WTC11 (cell line): ENCODE measurements around the gene KRTAP9-2. TPM values are rescaled to one million over a fixed set of nuclear protein-coding genes. Genes with fewer than 3 reads are reported as not detected.
A peak's percentile ranks its signal among the peaks of the same experiment; 100 is the strongest.
"Not testable (repeated sequence)": the region's sequence is repeated elsewhere in the genome, so short reads cannot be mapped to it uniquely, and the experiment has no call there.

Source experiments
- ATAC-seq: fragments of 200-7000 bp; cut with Tn5 transposase; 2 replicates; pipeline ENCODE4 v1.10.0; 2021; ENCODE audit warnings: mild to moderate bottlenecking, moderate library complexity
- Bru-seq: library from RNA; stranded (reverse); fragments of 400-500 nt; gene quantifications from one replicate; lab custom pipeline; 2021; lab: Mats Ljungman, UMichigan
- CTCF ChIA-PET: fragments of 300-600 bp; sonication (Branson Sonifier 250); formaldehyde crosslinking; loops from one replicate; lab custom pipeline; 2021; ENCODE audit warnings: antibody characterized with exemption; lab: Charles Lee
- POLR2A ChIA-PET: fragments of 350-600 bp; sonication (Branson Sonifier 250); formaldehyde crosslinking; loops from one replicate; lab custom pipeline; 2021; ENCODE audit warnings: antibody characterized with exemption; lab: Charles Lee
- DNase-seq: peaks from one replicate; pipeline ENCODE4 v3.0.0; 2021; ENCODE audit warnings: low spot score
- H3K27ac Mint-ChIP-seq: 2 replicates; pipeline ENCODE4 v1.8.0; 2021; ENCODE audit warnings: mixed read lengths
- H3K27me3 Mint-ChIP-seq: 2 replicates; pipeline ENCODE4 v1.8.0; 2021; ENCODE audit warnings: low read depth, mild to moderate bottlenecking, moderate library complexity, mixed read lengths
- H3K36me3 Mint-ChIP-seq: 2 replicates; pipeline ENCODE4 v1.8.0; 2021; ENCODE audit warnings: mixed read lengths
- H3K4me1 Mint-ChIP-seq: 2 replicates; pipeline ENCODE4 v1.8.0; 2022; ENCODE audit warnings: mixed read lengths
- H3K4me3 Mint-ChIP-seq: 2 replicates; pipeline ENCODE4 v1.8.0; 2021; ENCODE audit warnings: mild to moderate bottlenecking, moderate library complexity, mixed read lengths
- H3K9me3 Mint-ChIP-seq: 2 replicates; pipeline ENCODE4 v1.8.0; 2021; ENCODE audit warnings: mixed read lengths
- CREM ChIP-seq: sonication (generic); formaldehyde crosslinking; IDR thresholded peaks from 2 replicates; pipeline ENCODE4 v1.8.1; 2022; ENCODE audit warnings: mild to moderate bottlenecking, missing genetic modification reagents, moderate library complexity
- EMX1 ChIP-seq: fragments of 250-450 bp; sonication (Bioruptor Pico); IDR thresholded peaks from 2 replicates; pipeline ENCODE4 v1.8.0; 2021; ENCODE audit warnings: mild to moderate bottlenecking
- FOXP1 ChIP-seq: sonication (generic); formaldehyde crosslinking; IDR thresholded peaks from 2 replicates; pipeline ENCODE4 v1.8.0; 2022; ENCODE audit warnings: missing genetic modification reagents, mild to moderate bottlenecking, moderate library complexity, borderline replicate concordance
- GTF2I ChIP-seq: fragments of 250-450 bp; sonication (Bioruptor Pico); conservative IDR thresholded peaks from 2 replicates; pipeline ENCODE4 v1.4.0; 2021; ENCODE audit warnings: mild to moderate bottlenecking
- HMGA2 ChIP-seq: fragments of 250-450 bp; sonication (Bioruptor Pico); IDR thresholded peaks from 2 replicates; pipeline ENCODE4 v1.4.0; 2021; ENCODE audit warnings: mild to moderate bottlenecking, moderate library complexity
- IRF2 ChIP-seq: sonication (generic); formaldehyde crosslinking; IDR thresholded peaks from 2 replicates; pipeline ENCODE4 v1.8.0; 2022; ENCODE audit warnings: low read depth, missing genetic modification reagents, borderline replicate concordance
- JUN ChIP-seq: sonication (generic); formaldehyde crosslinking; IDR thresholded peaks from 2 replicates; pipeline ENCODE4 v1.8.0; 2023; ENCODE audit warnings: mild to moderate bottlenecking, missing genetic modification reagents
- NFE2L1 ChIP-seq: sonication (generic); formaldehyde crosslinking; IDR thresholded peaks from 2 replicates; pipeline ENCODE4 v1.8.1; 2023; ENCODE audit warnings: missing genetic modification reagents
- NR3C1 ChIP-seq: sonication (generic); formaldehyde crosslinking; conservative IDR thresholded peaks from 2 replicates; pipeline ENCODE4 v1.8.1; 2023; ENCODE audit warnings: low read depth, mild to moderate bottlenecking, missing genetic modification reagents
- OVOL2 ChIP-seq: fragments of 250-450 bp; sonication (Bioruptor Pico); IDR thresholded peaks from 2 replicates; pipeline ENCODE4 v1.9.0; 2021; ENCODE audit warnings: mild to moderate bottlenecking, borderline replicate concordance
- RELA ChIP-seq: sonication (generic); formaldehyde crosslinking; IDR thresholded peaks from 2 replicates; pipeline ENCODE4 v1.8.1; 2022; ENCODE audit warnings: missing genetic modification reagents, mild to moderate bottlenecking, borderline replicate concordance
- ZBTB21 ChIP-seq: sonication (generic); formaldehyde crosslinking; IDR thresholded peaks from 2 replicates; pipeline ENCODE4 v1.8.1; 2023; ENCODE audit warnings: mild to moderate bottlenecking, missing genetic modification reagents, borderline replicate concordance
- ZNF138 ChIP-seq: sonication (generic); formaldehyde crosslinking; conservative IDR thresholded peaks from 2 replicates; pipeline ENCODE4 v1.8.1; 2022; ENCODE audit warnings: mild to moderate bottlenecking, moderate library complexity, missing genetic modification reagents
- ZNF219 ChIP-seq: sonication (generic); formaldehyde crosslinking; IDR thresholded peaks from 2 replicates; pipeline ENCODE4 v1.8.0; 2023; ENCODE audit warnings: missing genetic modification reagents, mild to moderate bottlenecking, borderline replicate concordance
- ZNF317 ChIP-seq: sonication (generic); formaldehyde crosslinking; IDR thresholded peaks from 2 replicates; pipeline ENCODE4 v1.8.1; 2023; ENCODE audit warnings: low read depth, mild to moderate bottlenecking, moderate library complexity, missing genetic modification reagents, borderline replicate concordance
- ZNF423 ChIP-seq: fragments of 250-450 bp; sonication (Bioruptor Pico); IDR thresholded peaks from 2 replicates; pipeline ENCODE4 v2.1.2; 2022; ENCODE audit warnings: mild to moderate bottlenecking, moderate library complexity
- long read RNA-seq, 3 experiments: library from RNA in 1 of 3; library from capped mRNA in 1 of 3; library from polyadenylated mRNA in 1 of 3; unstranded in 2 of 3; stranded (forward) in 1 of 3; transcript quantifications; one replicate each; pipeline ENCODE4 v2.0.0, GENCODE V29; 2021
- total RNA-seq: library from RNA; stranded (reverse); gene quantifications from 3 replicates; pipeline ENCODE4 v1.2.3, GENCODE V29; 2021
- TF ChIP-seq, protein P1 (sequence below): sonication (generic); formaldehyde crosslinking; IDR thresholded peaks from 2 replicates; pipeline ENCODE4 v1.8.1; 2022; ENCODE audit warnings: mild to moderate bottlenecking, missing genetic modification reagents, moderate library complexity, borderline replicate concordance
- TF ChIP-seq, protein P2 (sequence below): fragments of 250-450 bp; sonication (Bioruptor Pico); conservative IDR thresholded peaks from 2 replicates; pipeline ENCODE4 v1.9.0; 2021; ENCODE audit warnings: mild to moderate bottlenecking
- TF ChIP-seq, protein P3 (sequence below): sonication (generic); formaldehyde crosslinking; IDR thresholded peaks from 2 replicates; pipeline ENCODE4 v1.8.0; 2022; ENCODE audit warnings: mild to moderate bottlenecking, missing genetic modification reagents
- TF ChIP-seq, protein P4 (sequence below): fragments of 250-450 bp; sonication (Bioruptor Pico); IDR thresholded peaks from 2 replicates; pipeline ENCODE4 v1.9.0; 2021; ENCODE audit warnings: mild to moderate bottlenecking
- TF ChIP-seq, protein P5 (sequence below): sonication (generic); formaldehyde crosslinking; IDR thresholded peaks from 2 replicates; pipeline ENCODE4 v1.8.1; 2023; ENCODE audit warnings: mild to moderate bottlenecking, moderate library complexity, missing genetic modification reagents

Gene KRTAP9-2, protein sequence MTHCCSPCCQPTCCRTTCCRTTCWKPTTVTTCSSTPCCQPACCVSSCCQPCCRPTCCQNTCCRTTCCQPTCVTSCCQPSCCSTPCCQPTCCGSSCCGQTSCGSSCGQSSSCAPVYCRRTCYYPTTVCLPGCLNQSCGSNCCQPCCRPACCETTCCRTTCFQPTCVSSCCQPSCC
- total RNA-seq (not detected in 3 replicates), Bru-seq, nascent RNA (not detected)
- long read RNA-seq, experiment 1, result 0 reads
- long read RNA-seq, experiment 2, result 0 reads
- long read RNA-seq, experiment 3, result 0 reads

DNA sequence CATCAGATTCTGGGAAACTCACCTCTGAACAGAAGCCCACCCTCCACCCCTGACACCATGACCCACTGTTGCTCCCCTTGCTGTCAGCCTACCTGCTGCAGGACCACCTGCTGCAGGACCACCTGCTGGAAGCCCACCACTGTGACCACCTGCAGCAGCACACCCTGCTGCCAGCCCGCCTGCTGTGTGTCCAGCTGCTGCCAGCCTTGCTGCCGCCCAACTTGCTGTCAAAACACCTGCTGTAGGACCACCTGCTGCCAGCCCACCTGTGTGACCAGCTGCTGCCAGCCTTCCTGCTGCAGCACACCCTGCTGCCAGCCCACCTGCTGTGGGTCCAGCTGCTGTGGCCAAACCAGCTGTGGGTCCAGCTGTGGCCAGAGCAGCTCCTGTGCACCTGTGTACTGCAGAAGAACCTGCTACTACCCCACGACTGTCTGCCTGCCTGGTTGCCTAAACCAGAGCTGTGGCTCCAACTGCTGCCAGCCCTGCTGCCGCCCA lies at the start of gene KRTAP9-2:
KRTAP9-2 (plus strand) TSS at position 51 of the 498 bp plus-strand sequence; CDS start at position 58, 7 bp downstream.
- H3K4me1 Mint-ChIP-seq, CTCF ChIA-PET, H3K36me3 Mint-ChIP-seq, H3K27ac Mint-ChIP-seq, H3K4me3 Mint-ChIP-seq, H3K9me3 Mint-ChIP-seq, DNase-seq, ATAC-seq, H3K27me3 Mint-ChIP-seq, POLR2A ChIA-PET: not testable (repeated sequence)
- peak; percentile 57; the same call in 1 of the 2 replicates for TF ChIP-seq ZNF423

DNA sequence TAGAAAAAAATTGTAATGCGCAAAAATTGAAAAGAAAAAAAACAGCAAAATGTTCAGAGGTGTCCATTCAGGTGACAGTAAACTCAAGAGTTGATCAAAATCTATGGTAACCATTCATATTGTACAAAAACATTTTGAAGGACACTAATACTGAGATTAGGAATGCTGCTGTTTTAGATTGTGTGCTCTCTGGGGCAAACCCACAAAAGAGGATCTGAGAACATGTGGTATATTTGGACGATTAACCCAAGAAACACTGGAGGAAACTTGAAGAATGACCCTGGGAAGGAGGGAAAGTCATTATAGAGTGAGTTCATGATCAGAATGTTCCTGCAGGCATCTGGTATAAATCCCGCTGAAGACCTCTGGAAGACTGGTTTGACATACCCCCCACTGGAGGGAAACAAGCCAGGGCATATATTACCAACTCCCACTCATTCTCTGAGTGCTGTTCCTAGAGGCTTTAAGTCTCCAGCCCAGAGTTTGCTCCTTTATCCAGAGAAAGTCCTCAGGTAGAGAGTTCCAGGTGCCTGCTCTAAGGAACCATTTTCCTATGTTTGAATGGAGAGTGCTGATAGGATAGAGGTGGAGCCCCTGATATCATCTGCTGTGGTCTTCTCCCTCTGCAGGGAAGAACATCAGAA lies 49.6 kb upstream of the KRTAP9-2 start:
- ATAC-seq (no peak), DNase-seq (no peak)
- no peak for TF ChIP-seq NFE2L1 (CRISPR knock-in tag)
- no peak for TF ChIP-seq GTF2I (CRISPR knock-in tag)
- TF ChIP-seq OVOL2 (CRISPR knock-in tag), result no peak
- TF ChIP-seq FOXP1 (CRISPR knock-in tag), result no peak
- no peak for TF ChIP-seq ZBTB21 (CRISPR knock-in tag)
- no peak for TF ChIP-seq ZNF219 (CRISPR knock-in tag)
- TF ChIP-seq, protein P1, sequence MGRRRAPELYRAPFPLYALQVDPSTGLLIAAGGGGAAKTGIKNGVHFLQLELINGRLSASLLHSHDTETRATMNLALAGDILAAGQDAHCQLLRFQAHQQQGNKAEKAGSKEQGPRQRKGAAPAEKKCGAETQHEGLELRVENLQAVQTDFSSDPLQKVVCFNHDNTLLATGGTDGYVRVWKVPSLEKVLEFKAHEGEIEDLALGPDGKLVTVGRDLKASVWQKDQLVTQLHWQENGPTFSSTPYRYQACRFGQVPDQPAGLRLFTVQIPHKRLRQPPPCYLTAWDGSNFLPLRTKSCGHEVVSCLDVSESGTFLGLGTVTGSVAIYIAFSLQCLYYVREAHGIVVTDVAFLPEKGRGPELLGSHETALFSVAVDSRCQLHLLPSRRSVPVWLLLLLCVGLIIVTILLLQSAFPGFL (CRISPR knock-in tag), result no peak
- TF ChIP-seq NR3C1 (CRISPR knock-in tag), result no peak
- TF ChIP-seq EMX1, result no peak
- TF ChIP-seq CREM (CRISPR knock-in tag), result no peak
- TF ChIP-seq, protein P2, sequence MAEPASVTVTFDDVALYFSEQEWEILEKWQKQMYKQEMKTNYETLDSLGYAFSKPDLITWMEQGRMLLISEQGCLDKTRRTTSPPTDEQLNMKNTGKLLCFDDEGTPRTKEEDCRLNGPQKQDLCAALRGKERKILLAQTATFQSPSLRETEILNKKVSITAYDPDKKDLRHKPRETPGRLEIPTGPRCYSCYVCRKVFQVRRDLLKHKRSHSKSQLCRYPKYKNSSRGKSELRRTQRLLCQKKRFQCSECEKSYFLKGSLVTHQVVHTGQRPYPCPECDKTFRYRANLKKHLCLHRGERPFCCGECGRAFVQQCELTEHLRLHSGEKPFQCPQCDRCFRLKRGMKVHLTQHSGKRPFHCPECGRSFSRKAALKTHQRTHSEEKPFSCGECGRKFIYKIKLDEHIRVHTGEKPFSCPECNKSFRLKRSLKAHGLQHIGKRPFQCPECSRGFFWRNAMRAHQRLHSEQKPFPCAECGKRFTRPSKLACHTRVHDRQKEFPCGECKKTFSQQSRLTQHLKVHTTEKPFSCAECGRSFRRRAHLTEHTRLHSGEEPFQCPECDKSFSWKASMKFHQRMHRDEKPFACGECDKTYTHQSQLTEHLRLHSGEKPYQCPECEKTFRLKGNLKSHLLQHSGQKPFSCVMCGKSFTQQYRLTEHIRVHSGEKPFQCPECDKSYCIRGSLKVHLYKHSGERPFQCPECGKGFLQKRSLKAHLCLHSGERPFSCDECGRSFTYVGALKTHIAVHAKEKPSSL (CRISPR knock-in tag), result no peak
- TF ChIP-seq, protein P3, sequence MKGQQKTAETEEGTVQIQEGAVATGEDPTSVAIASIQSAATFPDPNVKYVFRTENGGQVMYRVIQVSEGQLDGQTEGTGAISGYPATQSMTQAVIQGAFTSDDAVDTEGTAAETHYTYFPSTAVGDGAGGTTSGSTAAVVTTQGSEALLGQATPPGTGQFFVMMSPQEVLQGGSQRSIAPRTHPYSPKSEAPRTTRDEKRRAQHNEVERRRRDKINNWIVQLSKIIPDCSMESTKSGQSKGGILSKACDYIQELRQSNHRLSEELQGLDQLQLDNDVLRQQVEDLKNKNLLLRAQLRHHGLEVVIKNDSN, result no peak
- TF ChIP-seq RELA (CRISPR knock-in tag), result no peak
- no peaks in the 10 kb centered on the region for H3K4me1 Mint-ChIP-seq
- no peak overlapping the region for H3K27ac Mint-ChIP-seq
- H3K9me3 Mint-ChIP-seq, result no peaks in the 10 kb centered on the region
- ChIA-PET POLR2A (no interaction called here), CTCF (interaction anchor here (1.3 kb wide), 1 partner anchor 146 kb away, joined by 6 read pairs; no protein-coding TSS in a partner anchor)
- no peak overlapping the region for H3K4me3 Mint-ChIP-seq
- H3K27me3 Mint-ChIP-seq, result no peaks in the 10 kb centered on the region; the same call in 1 of the 2 replicates
- no peaks in the 10 kb centered on the region for H3K36me3 Mint-ChIP-seq

DNA sequence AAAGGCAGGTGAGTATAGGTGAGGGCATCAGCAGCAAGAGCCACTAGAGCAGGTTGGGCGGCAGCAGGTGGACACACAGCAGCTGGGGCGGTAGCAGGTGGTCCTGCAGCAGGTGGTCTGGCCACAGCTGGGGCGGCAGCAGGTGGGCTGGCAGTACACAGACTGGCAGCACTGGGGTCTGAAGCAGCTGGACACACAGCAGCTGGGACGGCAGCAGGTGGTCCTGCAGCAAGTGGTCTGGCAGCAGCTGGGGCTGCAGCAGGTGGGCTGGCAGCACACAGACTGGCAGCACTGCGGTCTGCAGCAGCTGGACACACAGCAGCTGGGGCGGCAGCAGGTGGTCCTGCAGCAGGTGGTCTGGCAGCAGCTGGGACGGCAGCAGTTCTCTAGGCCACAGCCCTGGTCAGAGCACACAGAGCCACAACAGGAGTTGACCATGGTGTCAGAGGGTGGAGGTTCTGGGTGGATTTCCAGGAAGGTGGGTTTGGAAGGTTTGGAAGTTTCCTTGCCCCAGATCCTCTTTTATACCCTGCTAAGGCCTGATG lies 48.6 kb upstream of the KRTAP9-2 start, which contains the start of gene KRTAP4-2:
KRTAP4-2 (minus strand) TSS at position 495 of the 545 bp plus-strand sequence; CDS start at position 438, 57 bp downstream.
- no peaks in the 10 kb centered on the region for H3K4me1 Mint-ChIP-seq
- CTCF ChIA-PET, result interaction anchor here (1.5 kb wide), 1 partner anchor 315 kb away, joined by 3 read pairs; no protein-coding TSS in a partner anchor
- no peak for DNase-seq
- no peaks in the 10 kb centered on the region for H3K9me3 Mint-ChIP-seq
- no peak for TF ChIP-seq HMGA2 (CRISPR knock-in tag)
- no peak for TF ChIP-seq IRF2 (CRISPR knock-in tag)
- TF ChIP-seq JUN (CRISPR knock-in tag), result no peak
- TF ChIP-seq ZNF423, result peak; percentile 55; the same call in 1 of the 2 replicates
- TF ChIP-seq, protein P4, sequence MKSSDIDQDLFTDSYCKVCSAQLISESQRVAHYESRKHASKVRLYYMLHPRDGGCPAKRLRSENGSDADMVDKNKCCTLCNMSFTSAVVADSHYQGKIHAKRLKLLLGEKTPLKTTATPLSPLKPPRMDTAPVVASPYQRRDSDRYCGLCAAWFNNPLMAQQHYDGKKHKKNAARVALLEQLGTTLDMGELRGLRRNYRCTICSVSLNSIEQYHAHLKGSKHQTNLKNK, result no peak
- TF ChIP-seq ZNF138 (CRISPR knock-in tag), result no peak
- TF ChIP-seq, protein P5, sequence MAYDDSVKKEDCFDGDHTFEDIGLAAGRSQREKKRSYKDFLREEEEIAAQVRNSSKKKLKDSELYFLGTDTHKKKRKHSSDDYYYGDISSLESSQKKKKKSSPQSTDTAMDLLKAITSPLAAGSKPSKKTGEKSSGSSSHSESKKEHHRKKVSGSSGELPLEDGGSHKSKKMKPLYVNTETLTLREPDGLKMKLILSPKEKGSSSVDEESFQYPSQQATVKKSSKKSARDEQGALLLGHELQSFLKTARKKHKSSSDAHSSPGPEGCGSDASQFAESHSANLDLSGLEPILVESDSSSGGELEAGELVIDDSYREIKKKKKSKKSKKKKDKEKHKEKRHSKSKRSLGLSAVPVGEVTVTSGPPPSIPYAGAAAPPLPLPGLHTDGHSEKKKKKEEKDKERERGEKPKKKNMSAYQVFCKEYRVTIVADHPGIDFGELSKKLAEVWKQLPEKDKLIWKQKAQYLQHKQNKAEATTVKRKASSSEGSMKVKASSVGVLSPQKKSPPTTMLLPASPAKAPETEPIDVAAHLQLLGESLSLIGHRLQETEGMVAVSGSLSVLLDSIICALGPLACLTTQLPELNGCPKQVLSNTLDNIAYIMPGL (CRISPR knock-in tag), result no peak
- no peak for TF ChIP-seq EMX1
- TF ChIP-seq ZNF317 (CRISPR knock-in tag), result no peak
- no peak for ATAC-seq
- no peak within 1 kb of the TSS for H3K27ac Mint-ChIP-seq
- no peaks in the 10 kb centered on the region for H3K36me3 Mint-ChIP-seq
- no peak within 1 kb of the TSS for H3K4me3 Mint-ChIP-seq
- H3K27me3 Mint-ChIP-seq, result no peaks in the 10 kb centered on the region; the same call in 1 of the 2 replicates
- POLR2A ChIA-PET, result no interaction called here
